K562 (cell line): Measurements from ENCODE around the gene PCCA. TPM values are rescaled to one million over a fixed set of nuclear protein-coding genes. Genes with fewer than 3 reads are reported as not detected.

Experiments used
- ATAC-seq: fragments of 200-7000 bp; cut with Tn5 transposase; 3 replicates; pipeline ENCODE4 v1.9.1; 2020; ENCODE audit warnings: moderate library complexity
- BruUV-seq: library from RNA; stranded (reverse); fragments of 400-500 nt; replicated peaks from 2 replicates; lab custom pipeline; 2021; lab: Mats Ljungman, UMichigan
- CTCF ChIA-PET: fragments of 300-600 bp; formaldehyde crosslinking; extraction: SDS; loops from one replicate; lab custom pipeline; 2021; ENCODE audit warnings: low intra/inter-chr PET ratio; lab: Yijun Ruan, JAX
- POLR2A ChIA-PET: fragments of 300-600, 350-650 bp; sonication (Branson Sonifier 250); formaldehyde crosslinking; extraction: SDS; loops from one replicate; lab custom pipeline; 2021; ENCODE audit warnings: antibody characterized with exemption, inconsistent platforms; lab: Yijun Ruan, JAX
- DNase-seq, 4 experiments: peaks; one replicate each; pipeline versions ENCODE4 v3.0.0 to v3.0.0-alpha.2; 2011 to 2018; ENCODE audit warnings: low spot score in 3 of 4, mixed read lengths in 3 of 4; ENCODE audit errors: extremely low read depth in 1 of 4
- FAIRE-seq: peaks from 2 replicates; lab custom pipeline; 2011; peaks lifted over from hg19 to GRCh38; lab: Jason Lieb, UNC
- H2AFZ ChIP-seq: 2 replicates; pipeline ENCODE4 v1.6.0; 2011; ENCODE audit warnings: low read depth, low read length, control low read depth, inconsistent platforms
- H3K27ac ChIP-seq: fragments of 200-600 bp; 3 replicates; pipeline ENCODE4 v1.8.0; 2011; ENCODE audit warnings: low read depth, mild to moderate bottlenecking, control low read depth, inconsistent platforms, low read length, moderate library complexity, mixed read lengths; ENCODE audit errors: extremely low read depth
- H3K27me3 ChIP-seq, 2 experiments: fragments of 300-600 bp in 1 of 2; 2 replicates in 1 of 2; 3 replicates in 1 of 2; pipeline versions ENCODE4 v1.6.0 to v1.8.0; 2011; ENCODE audit warnings: inconsistent platforms in 2 of 2, low read length in 2 of 2, mild to moderate bottlenecking in 1 of 2, mixed read lengths in 1 of 2, moderate library complexity in 1 of 2; ENCODE audit not compliant: control insufficient read depth in 2 of 2, insufficient read depth in 2 of 2
- H3K36me3 ChIP-seq: fragments of 300-600 bp; 3 replicates; pipeline ENCODE4 v1.8.0; 2011; ENCODE audit warnings: mild to moderate bottlenecking, low read length, inconsistent platforms; ENCODE audit not compliant: control insufficient read depth, insufficient read depth
- H3K4me1 ChIP-seq, 2 experiments: fragments of 200-600 bp in 1 of 2; replicated peaks in 1 of 2; 2 replicates in 1 of 2; 3 replicates in 1 of 2; pipeline versions ENCODE4 v1.5.1 to v1.8.0; 2011; ENCODE audit warnings: inconsistent platforms in 2 of 2, low read length in 2 of 2, mild to moderate bottlenecking in 1 of 2, mixed read lengths in 1 of 2, moderate library complexity in 1 of 2; ENCODE audit not compliant: control insufficient read depth in 2 of 2, insufficient read depth in 2 of 2
- H3K4me2 ChIP-seq: 2 replicates; pipeline ENCODE4 v1.6.1; 2011; ENCODE audit warnings: low read length, control low read depth, inconsistent platforms, mixed read lengths; ENCODE audit not compliant: insufficient read depth
- H3K4me3 ChIP-seq: fragments of 200-600 bp; sonication (generic), shearing (Covaris generic); 2 replicates; pipeline ENCODE4 v1.5.1; 2016; ENCODE audit warnings: control low read depth, inconsistent platforms
- H3K79me2 ChIP-seq: fragments of 200-600 bp; 3 replicates; pipeline ENCODE4 v1.8.0; 2011; ENCODE audit warnings: low read length, inconsistent platforms; ENCODE audit not compliant: control insufficient read depth, insufficient read depth
- H3K9ac ChIP-seq, 2 experiments: 2 replicates each; pipeline versions ENCODE4 v1.6.0 to v1.6.1; 2011; ENCODE audit warnings: low read depth in 2 of 2, low read length in 2 of 2, control low read depth in 1 of 2, inconsistent platforms in 1 of 2, mild to moderate bottlenecking in 1 of 2, mixed read lengths in 1 of 2; ENCODE audit not compliant: insufficient read depth in 1 of 2
- H3K9me1 ChIP-seq: one replicate; pipeline ENCODE4 v1.6.0; 2011; ENCODE audit warnings: inconsistent platforms, mild to moderate bottlenecking, low read length, moderate library complexity; ENCODE audit not compliant: control insufficient read depth, insufficient read depth
- H3K9me3 ChIP-seq: replicated peaks from 2 replicates; pipeline ENCODE4 v1.5.1; 2011; ENCODE audit warnings: low read depth, low read length, inconsistent platforms; ENCODE audit not compliant: control insufficient read depth, insufficient read depth
- H4K20me1 ChIP-seq: replicated peaks from 2 replicates; pipeline ENCODE4 v1.6.1; 2011; ENCODE audit warnings: low read length, inconsistent platforms, mixed read lengths; ENCODE audit not compliant: control insufficient read depth, insufficient read depth
- CCNT2 ChIP-seq: IDR thresholded peaks from 2 replicates; pipeline ENCODE4 v1.6.1; 2011; ENCODE audit warnings: borderline replicate concordance, low read depth, mild to moderate bottlenecking, moderate library complexity, mixed read lengths, low read length; ENCODE audit not compliant: insufficient read length; ENCODE audit errors: extremely low read depth
- HBP1 ChIP-seq: fragments of 450-650 bp; formaldehyde crosslinking; IDR thresholded peaks from 2 replicates; pipeline ENCODE4 v1.4.0; 2022; ENCODE audit warnings: missing genetic modification characterization
- IFI16 ChIP-seq: fragments of 250-450 bp; sonication (Bioruptor Pico); IDR thresholded peaks from 2 replicates; pipeline ENCODE4 v2.1.2; 2022; ENCODE audit warnings: mild to moderate bottlenecking, inconsistent platforms
- KLF1 ChIP-seq: fragments of 450-650 bp; IDR thresholded peaks from 2 replicates; pipeline ENCODE4 v1.6.1; 2016; ENCODE audit warnings: missing genetic modification characterization, missing compliant biosample characterization
- NFIC ChIP-seq: fragments of 450-650 bp; IDR thresholded peaks from 2 replicates; pipeline ENCODE4 v1.6.1; 2017; ENCODE audit warnings: mild to moderate bottlenecking, inconsistent platforms
- NFIX ChIP-seq: fragments of 250-450 bp; sonication (Bioruptor Pico); IDR thresholded peaks from 2 replicates; pipeline ENCODE4 v1.4.0; 2020; ENCODE audit warnings: low read depth, mild to moderate bottlenecking, moderate library complexity
- PTRF ChIP-seq: fragments of 450-650 bp; IDR thresholded peaks from 2 replicates; pipeline ENCODE4 v1.6.1; 2016; ENCODE audit warnings: mild to moderate bottlenecking, missing genetic modification characterization, missing compliant biosample characterization
- RBM25 ChIP-seq: fragments of 200-400 bp; formaldehyde crosslinking; IDR thresholded peaks from 2 replicates; pipeline ENCODE4 v1.6.1; 2018; ENCODE audit warnings: low read length, low read depth, moderate library complexity; ENCODE audit not compliant: severe bottlenecking
- SIRT6 ChIP-seq: IDR thresholded peaks from one replicate; pipeline ENCODE4 v1.6.1; 2012; ENCODE audit warnings: low read depth, mild to moderate bottlenecking, control low read depth, inconsistent platforms, low read length, moderate library complexity
- SMARCB1 ChIP-seq: IDR thresholded peaks from 2 replicates; pipeline ENCODE4 v1.6.1; 2011; ENCODE audit warnings: improper control_type of control experiment, low read depth; ENCODE audit not compliant: insufficient read length
- VEZF1 ChIP-seq: fragments of 200-800 bp; sonication (Bioruptor generic); IDR thresholded peaks from 2 replicates; pipeline ENCODE4 v1.6.1; 2017; ENCODE audit warnings: missing genetic modification characterization, missing compliant biosample characterization
- ZBTB2 ChIP-seq: fragments of 450-650 bp; IDR thresholded peaks from 2 replicates; pipeline ENCODE4 v1.6.1; 2016; ENCODE audit warnings: antibody characterized with exemption
- ZBTB34 ChIP-seq: fragments of 250-450 bp; sonication (Bioruptor Pico); IDR thresholded peaks from 2 replicates; pipeline ENCODE4 v1.8.0; 2021; ENCODE audit warnings: mild to moderate bottlenecking, moderate library complexity
- ZNF699 ChIP-seq: fragments of 250-450 bp; sonication (Bioruptor Pico); IDR thresholded peaks from 2 replicates; pipeline ENCODE4 v1.8.0; 2021; ENCODE audit warnings: mild to moderate bottlenecking, moderate library complexity; ENCODE audit not compliant: insufficient replicate concordance
- WGBS: fragments of 100-300 bp; shearing (Covaris generic); methylation state at CpG from one replicate; pipeline ENCODE4 v1.1.6; 2016; ENCODE audit warnings: low coverage, mixed read lengths; ENCODE audit not compliant: insufficient coverage; ENCODE audit errors: missing lambda C conversion rate; 5-methylcytosine and 5-hydroxymethylcytosine counted together
- in situ Hi-C: fragments of 300-500 bp; cut with MboI; formaldehyde crosslinking; loops from 4 replicates; pipeline ENCODE4 v1.15.0; 2018; ENCODE audit warnings: inconsistent platforms, mixed read lengths
- intact Hi-C: fragments of 100-400 bp; cut with micrococcal nuclease; formaldehyde crosslinking; loops from 2 replicates; pipeline ENCODE4 v1.14.2; 2022
- polyA plus RNA-seq, 8 experiments: library from polyadenylated mRNA; depleted of rRNA in 4 of 8; stranded (reverse) in 5 of 8; unstranded in 3 of 8; fragments of >200 nt; fragmentation: Nextera tagmentation in 2 of 8; fragmentation: Illumina TruSeq in 1 of 8; extraction: Ambion mirVana in 2 of 8; extraction: Trizol in 1 of 8; gene quantifications; 2 replicates each; pipeline versions ENCODE4 v1.2.1 to v1.2.3, GENCODE V29; 2011 to 2014; ENCODE audit warnings: inconsistent platforms in 1 of 8, missing spikeins in 1 of 8
- total RNA-seq, 7 experiments: library from RNA; depleted of rRNA in 6 of 7; stranded (reverse); fragments of >200 nt in 6 of 7; fragmentation: Illumina TruSeq in 2 of 7; extraction: Trizol in 2 of 7; gene quantifications; 2 replicates each; pipeline versions ENCODE4 v1.2.1 to v1.2.3, GENCODE V29; 2011 to 2021; ENCODE audit warnings: low replicate concordance in 1 of 7

PCCA gene
- total and polyA plus RNA-seq, 9 of the 15 experiments (the other 6 are each of a cell fraction or from before 2014, with no cell fraction given): 5.2 to 14.1 (median 9.7) TPM

- Histone ChIP-seq H3K4me1 (no peaks in the 10 kb centered on the region), H3K27ac (no peak overlapping the region), H3K27me3 (no peaks in the 10 kb centered on the region), H3K9me3 (no peaks in the 10 kb centered on the region), H3K9me1 (no peaks in the 10 kb centered on the region), H3K4me3 (no peak overlapping the region), H3K79me2 (no peaks in the 10 kb centered on the region), H2AFZ (no peak overlapping the region), H3K9ac (no peak overlapping the region), H4K20me1 (no peaks in the 10 kb centered on the region), H3K4me2 (no peak overlapping the region), H3K36me3 (no peaks in the 10 kb centered on the region)
- POLR2A ChIA-PET: no interaction called here
- DNase-seq: no peak
- BruUV-seq: no TSS peak
- 69% methylated on average over 5 of the region's 6 CpGs for WGBS
- no peak for FAIRE-seq
- no peak for ATAC-seq
- CTCF ChIA-PET: interaction anchor here (0.6 kb wide), 1 partner anchor 1189 kb away, joined by 3 read pairs; no protein-coding TSS in a partner anchor
- in situ Hi-C loops: no loop called here
- intact Hi-C loops: no loop called here
- TF ChIP-seq IFI16 (CRISPR knock-in tag) (no peak), SIRT6 (no peak), NFIC (no peak), VEZF1 (CRISPR knock-in tag) (no peak), KLF1 (tag) (no peak), ZBTB34 (CRISPR knock-in tag) (no peak), RBM25 (no peak), CCNT2 (no peak), SMARCB1 (no peak), ZNF699 (no peak), ZBTB2 (no peak), PTRF (no peak), NFIX (CRISPR knock-in tag) (no peak), HBP1 (CRISPR knock-in tag) (no peak)
Measured at GRCh38 chr13:100438059-100438788, 349.3 kb downstream of the PCCA start.
